ENCODE data around the gene ELF4. TPM values are rescaled to one million over a fixed set of nuclear protein-coding genes. Genes with fewer than 3 reads are reported as not detected.

The ELF4 gene
- total and polyA plus RNA-seq, 2 donors from 2014 or later: 2.6 to 18.0 TPM

- Histone ChIP-seq H3K27ac (ENCODE audit: low read depth in 2 of 2, low read length in 2 of 2) (no peak overlapping the region), H3K4me3 (ENCODE audit: low read length in 3 of 3) (no peak overlapping the region), H3K4me1 (ENCODE audit: control insufficient read depth in 2 of 3, insufficient read depth in 2 of 3, low read depth in 1 of 3, low read length in 3 of 3) (no peaks in the 10 kb centered on the region), H3K36me3 (ENCODE audit: control insufficient read depth in 2 of 3, insufficient read depth in 3 of 3, low read length in 3 of 3) (peaks cover 8 to 38% (median 11%) of the 10 kb centered on the region in 3 donors), H3K9me3 (ENCODE audit: control insufficient read depth in 2 of 3, insufficient read depth in 1 of 3, low read length in 3 of 3) (no peaks in the 10 kb centered on the region), H3K9ac (ENCODE audit: low read length in 3 of 3) (no peak overlapping the region), H3K27me3 (ENCODE audit: control insufficient read depth, insufficient read depth, low read length) (no peaks in the 10 kb centered on the region)
- DNase-seq: no peak
- intact Hi-C loops (cut with DNase I): no loop called here
- TF ChIP-seq CTCF (IDR thresholded peaks at IDR 0.05; ENCODE audit: borderline replicate concordance, extremely low read depth, insufficient read depth): no peak
- FAIRE-seq: no peak
Observed at GRCh38 chrX:130047416-130047815, 62.9 kb downstream of the ELF4 start.

GRCh38 chrX:130039847-130040246, 70.5 kb downstream of the ELF4 start:
- no peak for TF ChIP-seq CTCF (IDR thresholded peaks at IDR 0.05; ENCODE audit: borderline replicate concordance, extremely low read depth, insufficient read depth)
- no peak overlapping the region for H3K4me3 ChIP-seq (ENCODE audit: low read length in 3 of 3)
- intact Hi-C loops (cut with DNase I): no loop called here
- FAIRE-seq (no peak), DNase-seq (peak in 1 of 5 donors; percentile 21)
- H3K27ac ChIP-seq (ENCODE audit: low read depth in 2 of 2, low read length in 2 of 2): no peak overlapping the region
- H3K4me1 ChIP-seq (ENCODE audit: control insufficient read depth in 2 of 3, insufficient read depth in 2 of 3, low read depth in 1 of 3, low read length in 3 of 3): no peaks in the 10 kb centered on the region
- H3K36me3 ChIP-seq (ENCODE audit: control insufficient read depth in 2 of 3, insufficient read depth in 3 of 3, low read length in 3 of 3): peaks cover 0 to 23% (median 7%) of the 10 kb centered on the region in 3 donors
- H3K9ac ChIP-seq (ENCODE audit: low read length in 3 of 3): no peak overlapping the region
- no peaks in the 10 kb centered on the region for H3K27me3 ChIP-seq (ENCODE audit: control insufficient read depth, insufficient read depth, low read length)
- no peaks in the 10 kb centered on the region for H3K9me3 ChIP-seq (ENCODE audit: control insufficient read depth in 2 of 3, insufficient read depth in 1 of 3, low read length in 3 of 3)

- Histone ChIP-seq H3K9me3 (ENCODE audit: control insufficient read depth in 2 of 3, insufficient read depth in 1 of 3, low read length in 3 of 3) (no peaks in the 10 kb centered on the region), H3K27me3 (ENCODE audit: control insufficient read depth, insufficient read depth, low read length) (no peaks in the 10 kb centered on the region), H3K9ac (ENCODE audit: low read length in 3 of 3) (no peak overlapping the region), H3K36me3 (ENCODE audit: control insufficient read depth in 2 of 3, insufficient read depth in 3 of 3, low read length in 3 of 3) (peaks cover 0 to 34% (median 8%) of the 10 kb centered on the region in 3 donors), H3K4me3 (ENCODE audit: low read length in 3 of 3) (no peak overlapping the region), H3K27ac (ENCODE audit: low read depth in 2 of 2, low read length in 2 of 2) (no peak overlapping the region), H3K4me1 (ENCODE audit: control insufficient read depth in 2 of 3, insufficient read depth in 2 of 3, low read depth in 1 of 3, low read length in 3 of 3) (no peaks in the 10 kb centered on the region)
- no peak for DNase-seq
- FAIRE-seq: no peak
- intact Hi-C loops (cut with DNase I): no loop called here
- TF ChIP-seq CTCF (IDR thresholded peaks at IDR 0.05; ENCODE audit: borderline replicate concordance, extremely low read depth, insufficient read depth): no peak
Observed at GRCh38 chrX:130034178-130034577, 76.1 kb downstream of the ELF4 start.

- intact Hi-C loops (cut with DNase I): no loop called here
- TF ChIP-seq CTCF (IDR thresholded peaks at IDR 0.05; ENCODE audit: borderline replicate concordance, extremely low read depth, insufficient read depth): no peak
- Histone ChIP-seq H3K4me1 (ENCODE audit: control insufficient read depth in 2 of 3, insufficient read depth in 2 of 3, low read depth in 1 of 3, low read length in 3 of 3) (no peaks in the 10 kb centered on the region), H3K4me3 (ENCODE audit: low read length in 3 of 3) (no peak overlapping the region), H3K27me3 (ENCODE audit: control insufficient read depth, insufficient read depth, low read length) (no peaks in the 10 kb centered on the region), H3K36me3 (ENCODE audit: control insufficient read depth in 2 of 3, insufficient read depth in 3 of 3, low read length in 3 of 3) (peaks cover 0 to 26% (median 6%) of the 10 kb centered on the region in 3 donors), H3K9ac (ENCODE audit: low read length in 3 of 3) (no peak overlapping the region), H3K9me3 (ENCODE audit: control insufficient read depth in 2 of 3, insufficient read depth in 1 of 3, low read length in 3 of 3) (no peaks in the 10 kb centered on the region), H3K27ac (ENCODE audit: low read depth in 2 of 2, low read length in 2 of 2) (no peak overlapping the region)
- no peak for DNase-seq
- FAIRE-seq: no peak
Observed at GRCh38 chrX:130032552-130032951, 77.7 kb downstream of the ELF4 start.
